HG03520 (cell line): ENCODE results near the gene PSME1.
A peak's percentile ranks its signal among the peaks of the same experiment; 100 is the strongest.

Experiments
- ATAC-seq: cut with Tn5 transposase; IDR thresholded peaks from one replicate; pipeline ENCODE4 v1.9.1; 2021; ENCODE audit warnings: mild to moderate bottlenecking, moderate library complexity; ENCODE audit not compliant: unreplicated experiment

PSME1 gene

GRCh38 chr14:24135834-24136683, at the start of gene PSME1:
TSS of gene PSME1 (plus strand) at chr14:24136194. CDS start at chr14:24136263, 69 bp downstream.
- ATAC-seq = peak; percentile 84

GRCh38 chr14:24087004-24087403, 49.0 kb upstream of the PSME1 start:
- no peak for ATAC-seq

GRCh38 chr14:24088095-24088494, 47.9 kb upstream of the PSME1 start:
- no peak for ATAC-seq

GRCh38 chr14:24089890-24090289, 46.1 kb upstream of the PSME1 start:
- ATAC-seq = no peak

GRCh38 chr14:24092110-24092504, 43.9 kb upstream of the PSME1 start:
- ATAC-seq = no peak

GRCh38 chr14:24092505-24093206, 43.3 kb upstream of the PSME1 start:
- ATAC-seq = no peak

- ATAC-seq = no peak
Observed at GRCh38 chr14:24093207-24093900, 42.6 kb upstream of the PSME1 start.

- peak; percentile 37 for ATAC-seq
Observed at GRCh38 chr14:24093901-24094840, 41.8 kb upstream of the PSME1 start, which contains the start of gene PCK2. TSS of gene PCK2 (plus strand) at chr14:24094311. CDS start at chr14:24094406, 95 bp downstream.

- no peak for ATAC-seq
Observed at GRCh38 chr14:24094841-24095270, 41.1 kb upstream of the PSME1 start.

GRCh38 chr14:24095271-24096068, 40.5 kb upstream of the PSME1 start:
- peak; percentile 68 for ATAC-seq

- no peak for ATAC-seq
Observed at GRCh38 chr14:24096545-24097181, 39.3 kb upstream of the PSME1 start.

GRCh38 chr14:24098229-24098926, 37.6 kb upstream of the PSME1 start:
- ATAC-seq = no peak

GRCh38 chr14:24098927-24099813, 36.8 kb upstream of the PSME1 start:
- no peak for ATAC-seq

GRCh38 chr14:24100197-24100981, 35.6 kb upstream of the PSME1 start:
- no peak for ATAC-seq

GRCh38 chr14:24100982-24101494, 35.0 kb upstream of the PSME1 start:
- no peak for ATAC-seq

GRCh38 chr14:24102357-24103048, 33.5 kb upstream of the PSME1 start:
- no peak for ATAC-seq
